Small intestine (tissue), 7 donors: ENCODE measurements around the gene PAX8. TPM values are rescaled to one million over a fixed set of nuclear protein-coding genes. Genes with fewer than 3 reads are reported as not detected.
A peak's percentile ranks its signal among the peaks of the same experiment; 100 is the strongest.

ENCODE experiments used
- DNase-seq, 2 donors: peaks; one replicate each; pipeline versions ENCODE4 v3.0.0 to v3.0.0-alpha.2; 2013
- FAIRE-seq: peaks from 2 replicates; lab custom pipeline; 2012; peaks lifted over from hg19 to GRCh38; lab: Jason Lieb, UNC
- H3K27ac ChIP-seq, 3 donors: one replicate each; pipeline ENCODE4 v1.5.1; 2013; ENCODE audit warnings: low read length in 2 of 3, mild to moderate bottlenecking in 2 of 3, control low read depth in 1 of 3, inconsistent platforms in 1 of 3, low read depth in 1 of 3, moderate library complexity in 1 of 3
- H3K27me3 ChIP-seq, 3 donors: one replicate each; pipeline ENCODE4 v1.6.1; 2013; ENCODE audit warnings: low read length in 3 of 3, inconsistent platforms in 1 of 3; ENCODE audit not compliant: control insufficient read depth in 3 of 3, insufficient read depth in 3 of 3
- H3K36me3 ChIP-seq, 3 donors: one replicate each; pipeline ENCODE4 v1.6.1; 2013; ENCODE audit warnings: low read length in 3 of 3, inconsistent platforms in 1 of 3, low read depth in 1 of 3, mild to moderate bottlenecking in 1 of 3, moderate library complexity in 1 of 3; ENCODE audit not compliant: control insufficient read depth in 3 of 3, insufficient read depth in 2 of 3
- H3K4me1 ChIP-seq, 3 donors: one replicate each; pipeline ENCODE4 v1.6.1; 2013; ENCODE audit warnings: low read length in 2 of 3, inconsistent platforms in 1 of 3, low read depth in 1 of 3, mild to moderate bottlenecking in 1 of 3, moderate library complexity in 1 of 3; ENCODE audit not compliant: control insufficient read depth in 3 of 3, insufficient read depth in 2 of 3
- H3K4me3 ChIP-seq, 3 donors: one replicate each; pipeline ENCODE4 v1.5.1; 2013; ENCODE audit warnings: low read length in 3 of 3, control low read depth in 1 of 3, inconsistent platforms in 1 of 3, low read depth in 1 of 3, mild to moderate bottlenecking in 1 of 3, moderate library complexity in 1 of 3
- H3K9me3 ChIP-seq, 2 donors: one replicate each; pipeline ENCODE4 v1.6.1; 2013; ENCODE audit warnings: low read depth in 1 of 2, low read length in 1 of 2; ENCODE audit not compliant: control insufficient read depth in 2 of 2, insufficient read depth in 1 of 2
- WGBS, 3 donors: extraction: QIAGEN DNeasy Blood & Tissue Kit; methylation state at CpG; one replicate each; pipeline ENCODE4 v1.1.7; 2013; 5-methylcytosine and 5-hydroxymethylcytosine counted together
- polyA plus RNA-seq, 4 donors: library from polyadenylated mRNA; stranded (reverse) in 3 of 4; unstranded in 1 of 4; fragments of 200-250 nt in 3 of 4; fragments of 120-200 nt in 1 of 4; gene quantifications; one replicate each; pipeline versions ENCODE4 v1.2.1 to v1.2.3, GENCODE V29; 2013
- donor health status: healthy with polysubstance abuse.
- donor health status: control.
- donor health status: control.
- donor health status: Bipolar disorder and iron deficiency.
- donor health status: healthy.

The PAX8 gene
- polyA plus RNA-seq, 4 donors, result 0.45 to 5.5 (median 2.5) TPM

- Histone ChIP-seq H3K9me3 (no peaks in the 10 kb centered on the region), H3K27ac (no peak overlapping the region), H3K27me3 (no peaks in the 10 kb centered on the region), H3K4me3 (no peak overlapping the region), H3K36me3 (peaks cover 0 to 40% (median 8%) of the 10 kb centered on the region in 3 donors), H3K4me1 (peaks cover 6 to 20% (median 11%) of the 10 kb centered on the region in 3 donors)
- DNase-seq (no peak), FAIRE-seq (no peak)
- WGBS, 3 donors, result 88 to 97% (median 94%) methylated on average over 8 of the region's 8 CpGs
Observed at GRCh38 chr2:113183264-113183663, 95.5 kb downstream of the PAX8 start.

DNA sequence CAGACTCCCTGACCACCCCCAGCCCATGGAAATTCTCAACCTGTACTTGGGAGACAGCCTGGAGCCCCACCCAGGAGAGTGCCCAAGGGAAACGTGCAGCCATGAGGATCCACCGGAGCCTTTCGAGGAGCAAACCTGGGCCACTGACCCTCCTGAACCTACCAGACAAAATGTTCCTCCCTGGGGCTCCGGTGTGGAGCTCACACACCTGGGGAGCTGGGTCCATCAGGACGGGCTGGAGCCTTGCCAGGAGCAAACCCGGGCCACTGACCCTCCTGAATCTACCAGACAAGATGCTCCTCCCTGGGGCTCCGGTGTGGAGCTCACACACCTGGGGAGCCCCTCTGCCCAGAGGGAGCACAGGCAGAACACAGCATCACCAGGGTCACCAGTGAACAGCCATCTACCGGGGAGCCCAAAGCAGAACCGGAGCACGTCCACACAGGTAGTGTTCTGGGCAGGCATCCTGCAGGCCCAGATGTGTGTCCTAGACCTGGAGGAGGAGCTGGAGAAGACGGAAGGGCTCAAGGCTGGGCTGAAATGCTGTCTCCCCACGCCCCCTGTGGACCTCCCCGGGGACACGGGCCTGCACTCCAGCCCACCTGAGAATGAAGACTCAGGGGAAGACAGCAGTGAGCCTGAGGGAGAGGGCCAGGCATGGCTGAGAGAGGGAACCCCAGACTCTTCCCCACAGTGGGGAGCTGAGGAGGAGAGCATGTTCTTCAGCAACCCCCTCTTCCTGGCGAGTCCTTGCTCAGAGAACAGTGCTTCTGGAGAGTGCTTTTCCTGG lies 96.1 kb downstream of the PAX8 start:
- DNase-seq (no peak), FAIRE-seq (no peak)
- WGBS, 3 donors, result 94% methylated on average over 15 of the region's 15 CpGs
- Histone ChIP-seq H3K27me3 (no peaks in the 10 kb centered on the region), H3K36me3 (peaks cover 0 to 40% (median 8%) of the 10 kb centered on the region in 3 donors), H3K4me3 (no peak overlapping the region), H3K27ac (no peak overlapping the region), H3K4me1 (peaks cover 6 to 20% (median 11%) of the 10 kb centered on the region in 3 donors), H3K9me3 (no peaks in the 10 kb centered on the region)

- Histone ChIP-seq H3K4me1 (peaks cover 6 to 20% (median 11%) of the 10 kb centered on the region in 3 donors), H3K27ac (peak overlapping the region in 2 of 3 donors; percentile 3 to 32)
- FAIRE-seq, result no peak
Observed at GRCh38 chr2:113181258-113182051, 97.3 kb downstream of the PAX8 start.

GRCh38 chr2:113180131-113180946 lies 98.4 kb downstream of the PAX8 start:
- DNase-seq (peak; percentile 63 to 67), FAIRE-seq (no peak)
- Histone ChIP-seq H3K27me3 (no peaks in the 10 kb centered on the region), H3K27ac (peak overlapping the region in 2 of 3 donors; percentile 27 to 38), H3K36me3 (peaks cover 0 to 31% (median 8%) of the 10 kb centered on the region in 3 donors), H3K4me1 (peaks cover 6 to 20% (median 11%) of the 10 kb centered on the region in 3 donors), H3K9me3 (no peaks in the 10 kb centered on the region), H3K4me3 (no peak overlapping the region)
- WGBS, 3 donors, result 64 to 72% (median 67%) methylated on average over 17 of the region's 17 CpGs

More at GRCh38 chr2:113181258-113182051, 97.3 kb downstream of the PAX8 start:
- Histone ChIP-seq H3K27me3 (no peaks in the 10 kb centered on the region), H3K4me3 (no peak overlapping the region), H3K36me3 (peaks cover 0 to 40% (median 8%) of the 10 kb centered on the region in 3 donors), H3K9me3 (no peaks in the 10 kb centered on the region)
- DNase-seq, result no peak
- WGBS, 3 donors, result 40 to 52% (median 48%) methylated on average over 8 of the region's 8 CpGs

GRCh38 chr2:113179446-113180045 lies 99.2 kb downstream of the PAX8 start:
- Histone ChIP-seq H3K4me3 (no peak overlapping the region), H3K27me3 (no peaks in the 10 kb centered on the region), H3K4me1 (peaks cover 6 to 20% (median 11%) of the 10 kb centered on the region in 3 donors), H3K27ac (no peak overlapping the region), H3K9me3 (no peaks in the 10 kb centered on the region), H3K36me3 (peaks cover 0 to 25% (median 6%) of the 10 kb centered on the region in 3 donors)
- 89 to 93% (median 89%) methylated on average over 8 of the region's 8 CpGs for WGBS, 3 donors
- FAIRE-seq (no peak), DNase-seq (no peak)

GRCh38 chr2:113178891-113179290 lies 99.8 kb downstream of the PAX8 start:
- peaks cover 6 to 17% (median 8%) of the 10 kb centered on the region in 3 donors for H3K4me1 ChIP-seq
- FAIRE-seq, result no peak
- WGBS, 3 donors, result 65 to 87% (median 79%) methylated on average over 4 of the region's 4 CpGs
- H3K36me3 ChIP-seq, result peaks cover 0 to 25% (median 6%) of the 10 kb centered on the region in 3 donors
- no peaks in the 10 kb centered on the region for H3K27me3 ChIP-seq
- H3K9me3 ChIP-seq, result no peaks in the 10 kb centered on the region
- no peak for DNase-seq
- H3K4me3 ChIP-seq, result no peak overlapping the region
- H3K27ac ChIP-seq, result no peak overlapping the region

DNA sequence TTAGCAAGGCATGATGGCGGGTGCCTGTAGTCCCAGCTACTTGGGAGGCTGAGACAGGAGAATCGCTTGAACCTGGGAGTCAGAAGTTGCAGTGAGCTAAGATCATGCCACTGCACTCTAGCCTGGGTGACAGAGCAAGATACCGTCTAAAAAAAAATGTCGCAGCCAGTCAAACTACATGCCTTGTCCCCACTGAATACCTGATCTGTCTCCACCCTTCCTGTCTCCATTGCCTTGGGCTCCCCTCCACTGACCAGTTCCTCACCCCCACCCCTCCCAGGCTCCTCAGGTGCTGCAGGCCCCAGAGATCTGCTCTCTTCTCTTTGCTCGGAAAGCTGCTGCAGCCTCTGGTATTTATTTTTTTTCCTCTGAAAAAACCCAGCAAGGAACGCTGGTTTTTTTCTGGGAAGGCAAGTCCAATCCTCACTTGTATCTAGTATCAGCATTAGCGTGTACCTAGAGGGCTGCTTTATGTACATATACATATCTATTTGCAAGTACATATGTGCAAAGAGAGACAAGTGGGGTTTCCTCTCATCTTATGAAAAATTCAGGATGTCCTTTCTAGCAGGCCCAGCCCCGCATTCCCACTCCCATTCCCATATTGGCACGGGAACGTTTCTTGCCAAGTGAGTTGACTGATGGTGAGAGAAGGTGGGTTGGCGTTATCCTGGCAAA lies 100.5 kb downstream of the PAX8 start:
- DNase-seq, result no peak
- Histone ChIP-seq H3K4me3 (no peak overlapping the region), H3K27me3 (no peaks in the 10 kb centered on the region), H3K36me3 (peaks cover 0 to 23% (median 6%) of the 10 kb centered on the region in 3 donors), H3K27ac (no peak overlapping the region), H3K9me3 (no peaks in the 10 kb centered on the region), H3K4me1 (peaks cover 5 to 15% (median 6%) of the 10 kb centered on the region in 3 donors)
- WGBS, 3 donors, result 81 to 91% (median 88%) methylated on average over 11 of the region's 11 CpGs
- FAIRE-seq, result no peak
